HG02884 (cell line): ENCODE data around the gene SLC5A3.

Experiments used
- ATAC-seq: cut with Tn5 transposase; IDR thresholded peaks from one replicate; pipeline ENCODE4 v1.9.1; 2021; ENCODE audit warnings: mild to moderate bottlenecking, moderate library complexity; ENCODE audit not compliant: unreplicated experiment

The SLC5A3 gene

GRCh38 chr21:34073032-34073748 is at the start of gene SLC5A3, which contains the start of gene MRPS6:
SLC5A3 (plus strand) TSS chr21:34073578; CDS start chr21:34095199, 21,621 bp downstream.
MRPS6 (plus strand) TSS chr21:34073578; CDS start chr21:34073701, 123 bp downstream.
- peak; percentile 72 for ATAC-seq

DNA sequence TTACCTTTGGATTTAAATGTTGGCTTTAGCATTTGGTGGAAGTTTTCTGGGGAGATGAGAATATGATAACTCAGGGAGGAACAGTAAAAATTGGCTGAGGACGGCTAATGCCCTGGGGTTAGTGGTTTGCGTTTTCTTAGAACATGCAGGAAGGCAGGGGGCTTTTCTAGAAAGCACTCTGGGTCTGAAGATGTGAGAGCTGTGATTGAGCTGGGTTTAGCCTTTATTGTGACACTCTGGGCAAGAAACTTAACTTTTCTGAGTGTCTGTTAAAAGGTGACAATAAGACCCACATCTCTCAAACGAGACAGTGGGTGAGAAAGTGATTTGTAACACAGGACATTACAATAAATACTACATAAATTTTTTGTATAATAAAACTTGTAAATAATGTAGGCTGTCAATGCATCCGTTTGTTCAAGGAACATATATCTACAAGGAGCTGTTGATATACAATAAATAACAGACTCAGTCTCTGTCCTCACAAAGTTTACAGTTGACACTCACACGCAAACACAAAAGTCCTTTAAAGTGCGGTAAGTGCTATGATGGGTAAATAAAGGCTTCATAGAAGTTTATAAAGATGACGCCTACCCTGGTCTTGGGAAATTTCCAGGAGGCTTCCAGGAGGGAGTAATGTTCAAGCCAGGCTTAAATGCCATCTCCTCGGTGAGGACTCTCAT is 49.5 kb upstream of the SLC5A3 start:
- no peak for ATAC-seq

DNA sequence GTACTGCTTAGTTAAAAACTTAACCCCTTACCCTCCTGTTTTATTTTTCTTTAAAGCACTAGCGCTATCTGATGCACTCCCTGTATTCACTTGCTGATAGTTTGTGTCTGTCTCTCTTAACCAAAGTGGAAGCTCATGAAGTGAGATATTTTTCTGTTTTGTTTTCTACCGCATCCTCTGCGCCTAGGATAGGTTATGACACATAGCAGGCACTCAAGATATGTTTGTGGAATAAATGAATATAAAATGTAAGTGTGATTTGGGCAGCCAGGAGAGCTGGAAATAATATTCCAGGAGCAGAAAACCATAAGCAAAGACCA is 49.0 kb upstream of the SLC5A3 start:
- ATAC-seq = no peak

GRCh38 chr21:34027721-34028461 is 45.5 kb upstream of the SLC5A3 start:
- no peak for ATAC-seq

DNA sequence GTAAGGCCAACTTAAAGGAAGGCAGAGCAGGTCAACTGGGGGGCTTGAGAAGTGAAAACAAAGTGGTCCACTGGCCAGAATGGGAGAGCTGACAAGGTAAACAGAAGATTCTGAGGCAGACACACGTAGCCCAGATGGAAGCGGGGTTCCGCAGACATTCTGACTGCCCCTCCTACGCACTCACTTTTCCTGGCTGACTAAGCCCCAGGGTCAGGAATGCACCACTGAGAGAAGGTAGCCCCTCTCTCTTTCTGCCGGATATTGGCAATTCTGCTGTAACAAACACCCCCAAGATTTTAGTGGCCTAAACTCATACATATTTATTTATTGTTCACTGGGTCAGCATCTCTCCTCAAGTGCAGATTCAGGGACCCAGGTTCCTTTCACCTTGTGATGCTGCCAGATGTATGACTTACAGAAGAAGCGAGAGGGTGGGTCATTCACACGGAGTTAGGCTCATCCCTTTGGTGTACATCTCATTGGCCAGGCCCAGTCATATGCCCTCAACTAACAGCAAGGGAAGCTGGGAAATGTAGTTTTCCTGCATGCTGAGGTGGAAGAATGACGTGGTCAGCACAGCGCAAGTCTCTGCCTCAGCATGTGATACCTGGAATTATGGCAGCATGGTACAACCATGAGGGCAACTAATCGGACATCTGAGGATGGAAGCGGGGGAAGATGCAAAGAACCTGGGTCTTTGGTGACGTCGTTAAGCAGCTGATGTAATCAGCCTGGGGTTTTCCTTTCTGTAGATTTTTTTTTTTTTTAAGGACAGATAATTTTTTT is 43.4 kb upstream of the SLC5A3 start:
- peak; percentile 92 for ATAC-seq

GRCh38 chr21:34031835-34032370 is 41.5 kb upstream of the SLC5A3 start:
- ATAC-seq = no peak

- ATAC-seq = no peak
These were observed 38.9 kb upstream of the SLC5A3 start for GRCh38 chr21:34034369-34035014.

GRCh38 chr21:34035619-34036354 is 37.6 kb upstream of the SLC5A3 start:
- ATAC-seq = no peak

GRCh38 chr21:34037009-34037795 is 36.2 kb upstream of the SLC5A3 start:
- no peak for ATAC-seq

DNA sequence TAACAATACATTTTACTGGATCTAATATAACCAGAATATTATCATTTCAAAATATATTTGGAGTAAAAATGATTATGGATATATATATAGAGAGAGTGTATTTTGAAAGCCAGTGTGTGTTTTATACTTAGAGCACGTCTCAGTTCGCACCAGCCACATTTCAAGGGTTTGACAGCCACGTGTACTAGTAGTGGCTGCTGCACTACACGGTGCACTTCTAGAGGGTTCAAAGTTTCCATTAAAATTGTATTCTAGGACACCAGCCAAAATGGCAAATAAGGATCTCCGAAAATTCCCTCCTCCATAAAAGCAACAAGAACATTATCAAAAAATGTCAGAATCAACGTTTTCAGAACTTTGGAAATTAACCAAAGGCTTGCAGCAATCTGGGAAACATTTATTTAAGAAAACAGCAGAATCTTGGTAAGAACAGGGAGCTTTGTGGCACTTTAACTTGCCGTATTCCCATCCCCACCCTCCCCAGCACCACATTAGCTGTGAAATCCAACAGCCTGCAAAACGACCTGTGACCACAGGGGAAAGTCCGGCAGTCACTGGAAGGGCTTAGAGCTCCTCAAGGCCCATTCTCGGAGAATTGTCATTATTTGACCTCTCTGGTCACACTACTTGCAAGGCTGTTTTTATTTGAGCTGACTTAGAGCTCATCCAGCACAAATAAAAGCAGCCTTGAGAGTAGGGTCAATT is 33.5 kb upstream of the SLC5A3 start:
- ATAC-seq = no peak

DNA sequence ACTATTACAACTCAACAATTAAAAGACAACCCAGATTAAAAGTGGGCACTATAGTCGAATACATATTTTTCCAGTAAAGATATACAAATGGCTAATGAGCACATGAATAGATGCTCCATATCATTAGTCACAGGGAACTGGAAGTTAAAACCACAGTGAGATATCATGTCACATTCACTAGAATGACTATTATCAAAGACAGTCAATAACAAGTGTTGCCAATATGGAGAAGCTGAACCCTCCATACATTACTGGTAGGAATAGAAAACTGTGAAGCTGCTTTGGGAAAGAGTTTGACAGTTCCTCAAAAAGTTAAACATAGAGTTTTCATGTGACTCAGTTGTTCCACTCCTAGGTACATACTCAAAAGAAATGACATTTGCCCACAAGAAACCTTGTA is 30.6 kb upstream of the SLC5A3 start:
- ATAC-seq = no peak

DNA sequence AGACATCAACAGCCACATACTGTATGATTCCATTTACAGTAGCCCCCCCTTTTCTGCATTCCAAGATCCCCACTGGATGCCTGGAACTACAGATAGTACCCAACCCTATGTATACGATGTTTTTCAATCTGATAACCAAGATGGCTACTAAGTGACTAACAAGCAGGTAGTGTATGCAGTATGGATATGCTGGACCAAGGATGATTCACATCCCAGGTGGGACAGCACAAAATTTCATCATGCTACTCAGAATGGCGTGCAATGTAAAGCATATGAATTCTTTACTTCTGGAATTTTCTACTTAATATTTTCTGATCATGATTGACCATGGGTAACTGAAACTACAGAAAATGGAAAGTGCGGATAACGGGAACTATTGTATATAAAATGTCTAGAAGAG is 30.0 kb upstream of the SLC5A3 start:
- no peak for ATAC-seq

DNA sequence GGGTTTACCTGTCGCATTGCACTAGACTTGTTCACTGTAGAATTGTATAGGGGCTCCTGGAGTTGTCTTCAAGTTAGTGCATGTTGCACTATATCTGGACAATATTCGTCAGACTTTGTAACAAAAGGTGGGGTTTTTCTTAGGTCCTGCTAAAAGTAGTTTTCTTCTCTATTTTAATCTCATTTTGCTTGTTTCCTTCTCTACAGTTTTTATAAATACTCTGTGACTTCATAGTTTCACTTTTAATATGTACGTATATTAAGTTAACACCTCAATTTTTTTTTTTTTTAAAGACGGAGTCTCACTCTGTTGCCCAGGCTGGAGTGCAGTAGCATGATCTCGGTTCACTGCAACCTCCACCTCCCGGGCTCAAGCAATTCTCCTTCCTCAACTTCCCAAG is 26.5 kb upstream of the SLC5A3 start:
- ATAC-seq = no peak

DNA sequence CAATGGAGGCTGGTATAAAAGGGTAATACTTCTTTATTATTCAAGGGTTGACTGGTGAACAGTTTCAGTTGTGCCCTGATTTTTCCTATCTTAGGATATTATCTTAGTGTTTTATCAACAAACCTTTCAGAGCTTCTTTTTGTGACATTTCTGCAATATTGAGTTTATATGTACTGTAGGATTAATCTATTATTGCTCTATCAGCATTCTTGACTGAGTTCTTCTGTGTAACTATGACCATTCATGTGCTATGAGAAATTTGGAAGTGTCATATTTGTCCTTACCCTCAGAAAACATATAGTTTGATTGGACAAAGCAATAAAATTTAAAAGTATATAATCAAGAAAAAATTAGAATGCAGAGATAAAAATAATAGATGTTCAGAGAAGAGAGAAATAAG is 25.5 kb upstream of the SLC5A3 start:
- ATAC-seq = no peak

DNA sequence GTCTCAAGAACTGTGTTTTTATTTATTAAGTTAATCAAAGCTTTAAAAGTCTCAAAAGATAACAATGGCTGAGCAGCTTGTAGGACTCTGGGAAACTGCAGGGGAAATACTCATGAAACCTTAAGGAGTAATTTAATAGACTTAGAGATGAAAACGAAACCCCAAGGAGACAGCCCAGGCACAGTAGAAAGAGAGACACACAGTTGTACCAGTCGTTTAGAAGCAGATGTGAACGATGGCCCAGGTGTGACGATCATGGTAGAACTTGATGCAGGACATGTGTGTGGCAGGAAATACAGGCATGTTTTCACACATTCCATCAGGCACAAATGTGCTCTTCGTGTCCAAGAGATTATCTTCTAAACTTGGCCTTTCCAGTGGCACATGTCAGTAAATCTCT is 21.2 kb upstream of the SLC5A3 start:
- no peak for ATAC-seq

- ATAC-seq = no peak
These were observed 19.1 kb upstream of the SLC5A3 start for GRCh38 chr21:34054259-34054658.

DNA sequence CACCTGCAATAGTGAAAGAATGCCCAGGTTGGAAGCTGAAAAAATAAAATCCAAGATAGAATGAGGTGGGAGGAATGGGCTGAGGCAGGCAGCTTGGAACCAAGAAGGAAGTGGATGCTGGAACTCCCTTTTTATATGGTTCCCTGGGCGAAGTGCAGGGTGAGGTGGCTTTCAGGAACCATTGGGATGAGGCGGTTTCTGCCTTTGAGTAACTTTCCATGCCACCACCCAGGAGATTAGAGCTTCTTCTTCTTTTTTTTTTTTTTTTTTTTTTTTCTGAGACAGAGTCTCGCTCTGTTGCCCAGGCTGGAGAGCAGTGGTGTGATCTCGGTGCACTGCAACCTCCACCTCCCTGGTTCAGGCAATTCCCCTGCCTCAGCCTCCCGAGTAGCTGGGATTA is 17.8 kb upstream of the SLC5A3 start:
- no peak for ATAC-seq

GRCh38 chr21:34061983-34062382 is 11.4 kb upstream of the SLC5A3 start:
- no peak for ATAC-seq
